HG03520 (cell line): Measurements from ENCODE around the gene CRELD2.
"Not testable (repeated sequence)": the region's sequence is repeated elsewhere in the genome, so short reads cannot be mapped to it uniquely, and the experiment has no call there.

ENCODE experiments used
- ATAC-seq: cut with Tn5 transposase; IDR thresholded peaks from one replicate; pipeline ENCODE4 v1.9.1; 2021; ENCODE audit warnings: mild to moderate bottlenecking, moderate library complexity; ENCODE audit not compliant: unreplicated experiment

Gene CRELD2

DNA sequence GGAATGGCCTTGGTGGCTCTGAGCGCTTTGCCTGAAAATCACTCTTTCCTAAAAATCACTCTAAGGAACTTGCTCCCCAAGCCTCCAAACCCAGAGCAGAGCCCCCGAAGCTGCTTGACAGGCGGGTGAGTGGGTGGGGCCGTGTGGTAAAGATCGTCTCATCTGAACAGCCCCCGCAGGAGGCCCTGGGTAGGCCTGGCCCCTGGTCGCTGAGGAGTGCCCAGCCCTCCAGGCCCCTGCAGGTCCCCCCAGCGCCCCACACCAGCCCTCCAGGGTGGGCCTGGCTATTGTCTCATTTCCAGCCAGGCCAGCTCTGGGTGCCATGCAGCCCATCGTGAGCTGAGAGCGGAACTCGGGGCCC is 25.0 kb downstream of the CRELD2 start:
- ATAC-seq = no peak

DNA sequence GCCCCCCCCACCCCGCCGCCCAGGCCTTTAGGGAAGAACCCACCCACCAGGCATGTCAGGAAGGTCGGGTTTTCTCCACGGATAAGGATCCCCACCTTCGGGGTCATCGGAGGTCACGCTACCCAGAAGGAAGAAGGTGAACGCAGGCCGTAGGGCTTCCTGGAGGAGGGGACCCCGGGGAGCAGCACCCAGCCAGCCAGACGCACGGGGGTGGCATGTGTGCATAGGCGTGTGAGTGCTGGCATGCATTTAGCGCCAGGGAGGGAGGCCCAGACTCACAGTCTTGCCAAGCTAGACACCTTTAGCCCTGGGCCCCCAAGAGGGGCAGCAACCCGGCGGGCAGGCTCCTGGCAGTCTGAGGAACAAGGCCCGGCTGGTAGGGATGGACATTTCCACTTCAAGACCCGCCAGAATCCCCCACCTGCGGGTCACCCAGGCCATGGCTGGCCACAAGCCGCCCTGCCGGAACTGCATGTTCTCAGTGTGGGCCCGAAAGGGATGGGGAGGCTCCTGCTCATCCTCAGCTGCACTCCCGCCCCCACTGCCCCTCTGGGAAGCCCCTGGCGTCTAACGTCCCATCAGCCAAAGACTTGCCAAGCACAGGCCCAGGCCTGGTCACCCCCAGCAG is 25.5 kb downstream of the CRELD2 start:
- ATAC-seq = no peak

DNA sequence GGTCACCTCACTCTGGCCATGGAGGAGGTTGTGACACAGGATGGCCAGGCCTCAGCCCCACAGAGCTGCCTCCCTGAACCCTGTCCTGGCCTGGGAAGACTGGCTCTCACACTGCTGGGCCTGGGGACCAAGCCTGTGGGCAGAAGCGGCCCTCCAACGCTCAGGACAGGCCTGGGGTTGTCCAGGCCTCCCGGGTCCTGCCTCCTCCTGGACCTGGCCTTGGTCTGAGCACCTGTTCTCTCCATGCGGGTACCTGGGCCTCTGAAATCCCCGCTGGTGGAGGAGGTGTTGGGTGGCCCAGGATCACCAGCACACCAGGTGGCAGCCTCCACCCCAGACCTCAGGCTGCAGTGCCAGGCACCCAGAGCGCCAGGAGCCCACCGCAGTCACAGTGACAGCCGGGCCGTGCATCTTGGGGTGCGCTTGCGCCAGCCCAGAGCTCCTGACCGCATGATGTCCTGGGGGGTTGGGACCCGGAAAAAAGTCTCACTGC is 26.0 kb downstream of the CRELD2 start:
- no peak for ATAC-seq

DNA sequence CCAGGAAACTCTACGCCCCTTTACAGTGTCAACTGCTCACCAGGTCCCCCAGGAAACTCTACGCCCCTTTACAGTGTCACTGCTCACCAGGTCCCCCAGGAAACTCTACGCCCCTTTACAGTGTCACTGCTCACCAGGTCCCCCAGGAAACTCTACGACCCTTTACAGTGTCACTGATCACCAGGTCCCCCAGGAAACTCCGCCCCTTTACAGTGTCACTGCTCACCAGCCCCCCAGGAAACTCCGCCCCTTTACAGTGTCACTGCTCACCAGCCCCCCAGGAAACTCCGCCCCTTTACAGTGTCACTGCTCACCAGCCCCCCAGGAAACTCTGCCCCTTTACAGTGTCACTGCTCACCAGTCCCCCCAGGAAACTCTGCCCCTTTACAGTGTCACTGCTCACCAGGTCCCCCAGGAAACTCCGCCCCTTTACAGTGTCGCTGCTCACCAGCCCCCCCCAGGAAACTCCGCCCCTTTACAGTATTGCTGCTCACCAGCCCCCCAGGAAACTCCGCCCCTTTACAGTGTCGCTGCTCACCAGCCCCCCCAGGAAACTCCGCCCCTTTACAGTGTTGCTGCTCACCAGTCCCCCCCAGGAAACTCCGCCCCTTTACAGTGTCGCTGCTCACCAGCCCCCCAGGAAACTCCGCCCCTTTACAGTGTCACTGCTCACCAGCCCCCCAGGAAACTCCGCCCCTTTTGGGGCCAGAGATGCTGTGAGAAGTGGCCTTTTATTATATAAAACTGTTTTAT is 26.8 kb downstream of the CRELD2 start:
- ATAC-seq = not testable (repeated sequence)

DNA sequence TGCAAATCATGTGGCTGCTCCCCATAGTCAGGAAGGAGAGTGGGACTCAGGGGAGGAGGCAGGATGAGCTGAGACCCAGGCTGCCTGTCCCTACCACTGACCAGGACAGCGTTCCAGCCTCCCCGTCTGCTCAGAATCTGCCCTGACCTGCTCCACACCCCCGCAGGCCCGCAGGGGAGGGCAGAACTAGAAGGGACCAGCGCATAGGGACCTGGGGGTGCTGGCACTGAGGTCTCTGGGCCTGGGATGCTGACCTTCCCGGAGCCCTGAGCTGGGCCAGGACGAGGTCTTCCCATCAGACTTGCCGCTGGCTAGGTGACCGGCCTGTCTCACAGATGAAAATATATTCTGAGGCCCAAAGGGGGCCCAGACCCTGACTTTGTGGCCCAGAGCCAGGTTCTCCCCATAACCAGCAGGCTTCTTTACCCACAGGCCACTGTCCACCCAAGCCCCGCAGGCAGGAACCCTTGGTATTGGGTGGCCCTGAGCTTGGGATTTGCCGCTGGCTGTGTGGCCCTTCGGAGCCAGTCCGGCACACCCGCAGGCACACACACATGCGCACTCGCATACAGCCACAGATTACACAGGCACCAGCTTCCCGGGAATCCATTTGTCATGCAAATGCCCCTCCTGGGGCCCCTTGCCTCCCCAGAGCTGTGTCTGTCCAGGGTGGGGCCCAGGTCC is 28.3 kb downstream of the CRELD2 start:
- no peak for ATAC-seq

DNA sequence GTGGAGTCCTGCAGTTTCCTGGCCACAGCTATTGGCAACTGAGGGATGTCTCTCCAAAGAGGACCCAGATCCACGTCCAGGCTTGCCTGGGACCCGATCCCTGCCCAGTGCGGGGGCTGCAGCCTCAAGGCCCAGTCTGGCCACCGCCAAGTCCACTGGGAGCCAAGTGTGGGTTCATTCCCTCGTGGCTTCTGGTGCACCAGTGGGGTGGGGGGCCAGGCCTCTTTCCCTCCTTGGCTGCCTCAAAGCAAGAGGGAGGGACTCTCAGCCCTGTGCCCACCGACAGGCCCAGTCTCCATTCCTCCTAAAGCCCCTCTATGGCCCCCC is 28.8 kb downstream of the CRELD2 start:
- ATAC-seq = no peak

DNA sequence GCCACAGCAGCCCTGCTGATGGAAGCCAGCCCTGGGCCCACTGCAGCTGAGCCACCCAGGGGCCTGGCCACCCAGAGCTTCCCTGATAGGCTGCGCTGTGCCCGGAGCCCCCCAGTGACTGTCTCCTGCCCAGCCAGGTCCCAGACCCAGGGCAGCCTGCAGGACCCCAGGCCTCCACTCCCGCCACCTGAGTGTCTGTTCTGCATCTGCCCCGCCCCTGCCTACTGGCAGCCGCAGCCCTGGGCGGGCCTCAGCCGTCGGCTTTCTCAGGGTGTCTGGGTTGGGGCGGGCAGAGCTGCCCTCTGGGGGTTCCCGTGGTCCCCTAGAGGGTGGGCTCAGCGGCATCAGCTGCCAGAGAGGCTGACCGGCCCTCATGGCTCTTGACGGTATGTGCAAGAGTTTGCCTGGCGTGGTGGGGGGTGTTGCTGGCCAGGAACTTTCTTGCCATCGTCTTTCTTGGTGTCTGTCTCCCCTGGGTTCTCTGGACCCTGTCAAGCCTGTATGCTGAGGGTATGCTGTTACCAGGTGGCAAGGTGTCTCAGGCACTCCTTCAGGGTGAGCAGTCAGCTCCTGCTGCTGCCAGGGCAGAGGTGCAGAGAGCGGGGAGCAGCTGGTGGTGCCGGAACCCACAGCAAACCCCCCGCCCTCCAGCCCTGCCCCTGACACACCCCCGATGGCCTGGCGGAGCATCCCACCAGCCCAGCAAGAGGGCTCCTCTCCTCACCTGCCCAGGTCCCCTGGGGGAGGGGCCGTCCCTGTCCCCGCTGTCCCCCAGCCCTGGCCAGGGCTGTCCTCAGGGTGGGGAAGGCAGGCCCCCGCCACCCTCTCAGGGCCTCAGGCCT is 29.9 kb downstream of the CRELD2 start:
- no peak for ATAC-seq

DNA sequence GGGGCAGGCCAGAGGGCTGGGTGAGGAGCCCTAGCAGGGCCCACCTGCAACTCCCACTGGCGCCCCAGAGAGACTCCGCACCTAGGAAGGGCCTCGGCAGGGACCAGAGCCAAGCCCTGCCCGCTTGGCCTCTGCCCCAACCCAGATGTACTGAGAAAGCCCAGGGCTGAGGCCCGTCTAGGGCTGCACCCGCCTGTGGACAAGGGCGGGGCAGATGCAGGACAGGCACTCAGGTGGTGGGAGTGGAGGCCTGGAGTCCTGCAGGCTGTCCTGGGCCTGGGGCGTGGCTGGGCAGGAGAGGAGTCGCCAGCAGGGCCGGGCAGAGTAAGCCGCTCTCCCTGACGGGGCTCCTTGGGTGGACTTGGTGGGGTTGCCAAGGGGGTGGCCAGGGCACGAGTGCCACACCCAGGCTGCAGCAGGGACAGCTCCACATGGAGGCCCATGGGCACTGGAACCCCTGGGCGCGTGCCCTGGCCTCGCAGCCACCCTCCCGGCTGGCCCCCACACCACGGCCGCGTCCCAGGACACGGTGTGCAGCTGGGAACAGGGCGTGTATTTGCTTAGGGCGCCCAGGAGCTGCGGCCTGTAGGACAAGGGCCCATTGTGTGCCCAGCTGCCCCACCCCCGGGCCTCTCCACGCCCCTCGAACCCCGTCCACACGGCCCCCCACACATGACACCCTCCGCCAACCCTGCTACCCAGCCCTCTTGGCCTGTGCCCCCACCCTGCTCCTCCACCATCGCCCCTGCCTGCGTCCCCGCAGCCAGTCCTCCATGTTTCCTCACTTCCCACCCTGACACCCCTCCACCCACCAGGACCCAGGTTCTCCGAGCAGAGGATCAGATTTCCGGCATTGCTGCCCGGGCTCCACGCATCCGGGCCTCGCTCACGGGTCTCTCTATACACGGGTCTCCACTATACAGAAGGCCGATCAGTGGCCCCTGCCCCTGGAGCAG is 30.8 kb downstream of the CRELD2 start:
- no peak for ATAC-seq

DNA sequence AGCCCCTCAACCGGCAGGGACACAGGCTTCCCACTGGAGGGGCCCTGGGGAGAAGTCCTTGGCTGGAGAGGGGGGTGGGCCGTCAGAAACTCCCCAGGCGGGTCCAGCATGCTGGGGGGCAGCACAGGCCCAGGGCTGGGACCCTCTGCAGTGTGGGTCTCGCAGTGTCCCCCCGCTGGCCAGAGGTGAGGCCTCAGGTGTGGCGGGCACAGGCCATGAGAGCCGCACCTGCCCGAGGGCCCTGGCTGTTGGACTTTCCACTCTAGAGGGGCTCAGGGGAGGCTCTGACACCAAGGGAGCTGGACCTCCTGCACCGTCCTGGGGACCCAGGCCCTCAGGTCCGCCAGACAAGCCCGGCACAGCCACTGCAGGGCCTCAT is 31.5 kb downstream of the CRELD2 start:
- ATAC-seq = no peak

DNA sequence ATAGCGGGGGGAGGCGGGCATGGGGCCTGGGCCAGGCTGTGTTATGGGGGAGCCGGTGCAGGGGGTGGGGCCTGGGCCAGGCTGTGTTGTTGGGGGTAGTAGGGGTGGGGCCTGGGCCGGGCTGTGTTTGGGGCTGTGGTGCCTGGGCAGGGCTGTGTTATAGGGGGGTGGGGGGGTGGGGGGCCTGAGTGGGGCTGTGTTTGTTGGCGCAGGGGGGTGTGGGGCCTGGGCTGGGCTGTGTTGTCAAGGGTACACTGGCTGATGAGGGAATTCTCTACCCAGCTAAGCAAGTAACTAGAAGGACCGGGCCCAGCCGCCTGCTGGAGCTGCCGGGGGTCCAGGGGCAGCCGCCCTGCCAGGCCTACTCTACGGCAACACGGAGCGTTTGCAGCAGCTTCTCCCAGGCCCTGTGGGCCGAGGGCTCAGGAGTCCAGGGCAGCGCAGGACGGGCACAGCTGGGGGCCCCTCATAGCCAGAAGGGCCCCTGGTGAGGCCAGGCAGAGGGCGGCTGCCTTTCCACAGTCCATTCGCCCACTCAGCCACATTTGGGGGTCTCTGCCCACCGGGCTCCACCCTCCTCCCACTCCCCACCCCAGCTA is 32.1 kb downstream of the CRELD2 start:
- no peak for ATAC-seq

DNA sequence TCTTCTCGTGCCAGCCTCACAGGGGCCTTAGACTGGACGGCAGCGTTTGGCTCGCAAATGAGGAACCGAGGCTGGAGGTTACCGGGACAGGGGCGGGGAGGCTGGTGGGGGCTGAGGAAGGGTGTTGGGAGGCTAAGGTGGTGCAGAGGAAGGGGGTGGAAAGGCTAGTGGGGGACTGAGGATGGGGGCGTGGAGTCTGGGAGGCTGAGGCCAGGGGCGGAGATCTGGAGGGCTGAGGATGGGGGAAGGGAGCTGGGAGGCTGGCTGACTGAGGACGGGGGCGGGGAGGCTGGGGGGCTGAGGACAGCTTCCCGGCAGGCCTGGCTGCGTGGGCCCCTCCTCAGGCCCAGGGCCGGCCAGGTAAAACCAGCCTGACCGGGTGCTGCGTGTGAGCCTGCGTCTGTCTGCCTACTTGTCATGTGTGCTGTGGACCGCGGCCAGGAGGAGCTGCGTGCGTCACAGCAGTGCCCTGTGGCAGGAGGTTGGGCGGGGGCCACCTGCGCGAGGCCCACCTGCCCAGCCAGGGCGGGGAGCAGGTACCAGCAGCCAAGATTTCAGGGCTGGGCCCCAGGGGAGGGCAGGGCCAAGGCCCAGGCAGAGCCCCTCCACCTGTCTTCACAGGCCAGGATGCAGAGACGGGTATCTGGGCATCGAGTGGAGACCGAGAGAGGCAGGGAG is 32.7 kb downstream of the CRELD2 start:
- ATAC-seq = no peak

DNA sequence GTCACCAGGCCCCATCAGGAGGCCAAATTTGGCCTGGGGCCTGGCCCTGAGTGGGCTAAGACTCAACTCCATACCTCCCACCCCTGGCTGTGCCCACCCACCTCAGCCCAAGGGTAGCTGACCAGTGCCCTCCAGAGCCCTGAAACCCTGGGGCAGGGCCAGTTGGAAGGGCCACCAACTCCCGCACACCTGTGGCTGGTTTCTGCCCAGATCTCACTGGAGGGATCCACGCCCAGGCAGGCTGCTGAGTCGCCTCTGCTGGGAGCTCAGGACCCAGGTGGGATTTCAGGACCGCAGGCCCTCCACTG is 33.2 kb downstream of the CRELD2 start:
- ATAC-seq = no peak

DNA sequence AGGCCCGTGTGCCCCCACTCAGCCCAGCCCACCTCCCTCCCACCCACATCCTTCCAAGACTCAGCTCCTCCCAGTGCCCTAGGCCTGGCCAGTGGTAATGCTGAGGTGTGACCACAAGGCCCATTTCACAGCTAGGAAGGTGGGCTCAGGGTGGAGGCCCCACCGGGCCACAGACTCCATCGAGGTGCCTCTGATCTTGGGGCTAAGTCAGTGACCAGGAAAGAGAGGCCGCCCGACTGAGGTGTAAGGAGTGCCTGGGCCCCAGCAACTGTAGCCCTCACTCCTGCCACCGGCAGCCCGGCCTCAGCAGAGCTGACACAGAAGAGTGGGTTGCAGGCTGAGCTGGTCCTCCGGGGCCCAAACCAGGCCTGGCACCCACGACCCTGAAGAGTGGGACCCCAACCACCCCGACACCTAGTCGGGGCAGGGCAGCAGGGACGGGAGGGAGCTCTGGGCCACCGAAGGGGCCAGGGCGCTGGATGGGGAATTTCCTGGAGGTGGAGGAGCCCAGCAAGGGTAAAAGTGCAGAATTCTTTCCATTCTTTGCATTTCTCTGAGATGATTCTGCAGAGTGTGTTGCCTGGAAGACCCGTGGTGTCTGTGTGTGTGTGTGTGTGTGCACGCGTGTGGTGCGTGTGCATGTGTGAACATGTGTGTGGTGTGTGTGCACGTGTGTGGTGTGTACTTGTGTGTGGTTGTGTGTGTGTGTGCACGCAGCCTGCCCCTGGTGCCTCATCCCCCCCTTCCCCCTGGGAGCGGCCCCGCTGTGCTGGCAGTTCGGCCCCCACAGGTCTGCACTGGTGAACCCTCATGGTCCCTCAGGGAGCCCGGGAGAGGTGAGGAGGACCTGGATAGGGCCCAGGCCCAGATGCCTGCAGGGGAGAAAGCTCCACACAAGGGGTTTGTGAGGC is 33.8 kb downstream of the CRELD2 start:
- no peak for ATAC-seq

DNA sequence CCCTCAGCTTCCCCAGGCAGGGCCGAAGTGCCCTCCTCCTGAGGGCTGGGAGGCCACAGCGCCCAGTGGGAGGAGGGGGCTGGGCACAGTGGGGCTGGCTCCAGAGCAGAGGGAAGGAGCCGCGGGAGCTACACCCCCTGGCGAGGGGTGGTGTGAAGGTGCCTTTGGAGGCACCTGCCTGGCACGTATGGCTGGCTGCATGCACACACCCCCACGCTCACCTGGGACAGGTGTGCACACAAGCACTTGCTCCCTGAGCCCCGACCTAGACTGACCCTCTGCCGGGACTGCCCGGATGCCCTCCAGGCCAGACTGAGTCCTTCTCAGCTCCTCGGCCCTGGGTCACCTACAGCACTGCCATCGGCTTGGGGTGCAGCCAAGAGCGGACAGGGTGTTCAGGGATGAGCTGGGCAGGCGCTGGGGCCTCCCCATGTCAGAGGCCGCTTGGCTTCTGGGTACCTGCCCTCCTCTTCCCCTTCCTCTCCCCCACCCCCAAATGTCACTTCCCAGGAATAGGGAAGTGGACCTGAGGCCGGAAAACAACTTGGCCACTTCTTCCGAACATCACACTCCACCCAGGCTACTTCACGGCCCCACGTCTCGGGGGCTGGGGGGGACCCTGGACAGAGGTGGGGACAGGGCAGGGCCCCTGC is 34.7 kb downstream of the CRELD2 start:
- ATAC-seq = no peak

DNA sequence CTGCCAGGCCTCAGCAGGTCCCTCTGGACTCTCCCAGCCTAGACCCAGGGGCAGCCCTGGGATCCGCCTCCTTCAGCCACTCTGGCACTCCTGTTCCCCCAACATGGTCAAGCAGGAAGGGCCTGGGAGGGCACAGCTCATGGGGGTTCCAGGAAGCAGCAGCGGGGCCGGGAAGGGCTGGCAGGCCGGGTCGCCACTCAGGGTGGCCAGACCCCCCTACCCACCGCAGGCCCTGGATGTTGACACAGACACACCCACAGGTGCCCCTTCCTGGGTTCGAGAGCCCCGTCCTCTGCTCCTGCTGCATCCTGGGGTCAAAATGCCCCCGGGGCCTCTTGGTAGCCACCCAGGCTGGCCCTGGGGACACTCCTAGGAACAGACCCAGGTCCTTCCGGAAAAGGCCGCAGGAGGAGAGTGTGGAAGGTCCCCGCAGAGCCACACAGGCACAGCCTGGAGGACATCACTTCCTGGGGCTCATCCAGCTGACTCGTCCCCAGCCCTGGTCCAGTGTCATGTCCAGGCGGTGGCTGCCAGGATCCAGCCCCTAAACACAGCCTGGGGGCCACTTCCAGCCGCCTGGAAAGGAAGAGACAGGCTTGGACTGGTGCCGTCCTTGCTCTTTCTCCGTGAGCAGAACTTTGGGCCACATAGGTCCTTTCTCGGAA is 35.4 kb downstream of the CRELD2 start:
- no peak for ATAC-seq

DNA sequence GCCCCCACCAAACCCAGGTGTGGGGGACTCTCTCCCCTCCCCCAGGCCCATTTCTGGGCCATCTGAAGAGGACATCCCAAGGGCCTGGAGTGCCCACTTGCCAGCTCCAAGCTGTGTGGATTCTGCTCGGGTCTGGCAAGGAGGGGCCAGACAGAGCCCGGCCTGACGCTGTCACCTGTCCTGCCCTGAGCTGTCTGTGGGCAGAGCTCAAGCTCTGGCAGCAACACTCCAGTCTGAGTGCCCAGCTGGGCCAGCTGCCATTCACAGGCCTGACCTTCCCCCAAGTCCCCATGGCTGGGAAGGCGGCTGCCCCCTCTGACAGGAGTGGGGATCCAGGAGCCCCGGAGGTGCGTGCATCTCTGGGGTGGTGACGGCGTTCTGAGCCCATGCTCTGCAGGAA is 35.9 kb downstream of the CRELD2 start:
- ATAC-seq = no peak

DNA sequence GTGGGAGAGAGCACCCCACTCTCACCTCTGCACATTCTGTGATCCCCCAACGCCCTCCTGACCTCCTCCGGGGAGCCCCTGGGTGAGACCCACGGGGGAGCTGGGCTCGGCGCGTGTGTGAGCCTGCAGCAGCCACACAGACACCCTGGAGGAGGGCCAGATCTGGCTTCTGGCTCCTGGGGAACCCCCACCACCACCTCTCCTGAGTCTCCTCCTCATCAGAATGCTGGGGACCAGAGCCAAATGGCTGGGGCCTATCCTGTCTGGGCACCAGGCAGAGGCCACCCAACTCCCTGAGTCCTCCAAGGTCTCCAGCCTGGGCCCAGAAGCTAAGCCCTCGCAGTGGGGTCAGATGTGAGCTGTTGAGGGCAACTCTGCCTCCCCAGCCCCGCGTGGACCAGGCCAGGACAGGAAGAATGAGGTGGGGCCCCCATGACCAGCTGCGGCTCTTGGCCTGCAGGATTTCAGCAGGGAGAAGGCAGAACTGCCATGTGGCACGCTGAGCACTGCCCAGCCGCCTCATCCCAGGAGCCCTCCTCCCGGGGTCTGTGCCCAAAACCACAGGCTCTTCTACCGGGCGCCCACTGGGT is 36.7 kb downstream of the CRELD2 start:
- ATAC-seq = no peak
